Gastrocnemius medialis (tissue), 4 donors: Measurements from ENCODE around the gene VWA3B.

Source experiments
- POLR2A ChIP-seq, 2 donors: fragments of 450-650 bp; IDR thresholded peaks; one replicate each; pipeline ENCODE4 v1.6.1; 2017; ENCODE audit warnings: antibody characterized with exemption in 2 of 2, mild to moderate bottlenecking in 2 of 2, moderate library complexity in 2 of 2
- TF ChIP-seq, protein P1 (sequence below), 5 experiments: fragments of 450-650 bp in 3 of 5; fragments of 200-600 bp in 2 of 5; sonication (generic) in 2 of 5; IDR thresholded peaks in 4 of 5; conservative IDR thresholded peaks in 1 of 5; 1 replicate in 4 of 5; 2 replicates in 1 of 5; pipeline ENCODE4 v1.5.1; 2016 to 2019; ENCODE audit warnings: antibody characterized with exemption in 5 of 5, mild to moderate bottlenecking in 3 of 5, moderate library complexity in 3 of 5

DNA sequence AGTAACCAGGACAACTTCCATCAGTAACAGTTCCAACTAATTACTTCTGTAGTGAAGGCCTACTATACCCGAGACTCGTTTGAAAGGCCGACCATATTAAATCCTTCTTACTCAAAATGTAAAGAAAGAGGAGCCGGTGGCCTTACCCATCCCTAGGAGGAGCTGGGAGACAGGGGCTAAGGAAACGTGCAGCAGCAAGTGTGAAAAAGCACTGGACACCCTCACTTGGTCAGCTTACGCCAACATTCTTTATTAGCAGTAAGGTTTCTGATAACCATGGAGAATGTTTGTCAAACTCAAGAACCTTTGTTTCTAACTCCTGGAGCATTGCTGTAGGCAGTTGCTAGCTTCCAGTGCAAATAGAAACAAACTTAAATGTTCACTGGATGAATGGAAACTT is 26.7 kb upstream of the VWA3B start:
- TF ChIP-seq, protein P1, sequence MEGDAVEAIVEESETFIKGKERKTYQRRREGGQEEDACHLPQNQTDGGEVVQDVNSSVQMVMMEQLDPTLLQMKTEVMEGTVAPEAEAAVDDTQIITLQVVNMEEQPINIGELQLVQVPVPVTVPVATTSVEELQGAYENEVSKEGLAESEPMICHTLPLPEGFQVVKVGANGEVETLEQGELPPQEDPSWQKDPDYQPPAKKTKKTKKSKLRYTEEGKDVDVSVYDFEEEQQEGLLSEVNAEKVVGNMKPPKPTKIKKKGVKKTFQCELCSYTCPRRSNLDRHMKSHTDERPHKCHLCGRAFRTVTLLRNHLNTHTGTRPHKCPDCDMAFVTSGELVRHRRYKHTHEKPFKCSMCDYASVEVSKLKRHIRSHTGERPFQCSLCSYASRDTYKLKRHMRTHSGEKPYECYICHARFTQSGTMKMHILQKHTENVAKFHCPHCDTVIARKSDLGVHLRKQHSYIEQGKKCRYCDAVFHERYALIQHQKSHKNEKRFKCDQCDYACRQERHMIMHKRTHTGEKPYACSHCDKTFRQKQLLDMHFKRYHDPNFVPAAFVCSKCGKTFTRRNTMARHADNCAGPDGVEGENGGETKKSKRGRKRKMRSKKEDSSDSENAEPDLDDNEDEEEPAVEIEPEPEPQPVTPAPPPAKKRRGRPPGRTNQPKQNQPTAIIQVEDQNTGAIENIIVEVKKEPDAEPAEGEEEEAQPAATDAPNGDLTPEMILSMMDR (IDR thresholded peaks at IDR 0.05 in 4 of 5, conservative IDR thresholded peaks at IDR 0.05 in 1 of 5): no peak
- TF ChIP-seq POLR2A (IDR thresholded peaks at IDR 0.05): no peak
